T1000 (cell line): ENCODE results near the gene MYH9.
A peak's percentile ranks its signal among the peaks of the same experiment; 100 is the strongest.
"Not testable (repeated sequence)": the region's sequence is repeated elsewhere in the genome, so short reads cannot be mapped to it uniquely, and the experiment has no call there.

Source experiments
- DNase-seq: peaks from one replicate; lab custom pipeline; 2025; ENCODE audit warnings: mixed read lengths; lab: John Stamatoyannopoulos, UW

Gene MYH9

DNA sequence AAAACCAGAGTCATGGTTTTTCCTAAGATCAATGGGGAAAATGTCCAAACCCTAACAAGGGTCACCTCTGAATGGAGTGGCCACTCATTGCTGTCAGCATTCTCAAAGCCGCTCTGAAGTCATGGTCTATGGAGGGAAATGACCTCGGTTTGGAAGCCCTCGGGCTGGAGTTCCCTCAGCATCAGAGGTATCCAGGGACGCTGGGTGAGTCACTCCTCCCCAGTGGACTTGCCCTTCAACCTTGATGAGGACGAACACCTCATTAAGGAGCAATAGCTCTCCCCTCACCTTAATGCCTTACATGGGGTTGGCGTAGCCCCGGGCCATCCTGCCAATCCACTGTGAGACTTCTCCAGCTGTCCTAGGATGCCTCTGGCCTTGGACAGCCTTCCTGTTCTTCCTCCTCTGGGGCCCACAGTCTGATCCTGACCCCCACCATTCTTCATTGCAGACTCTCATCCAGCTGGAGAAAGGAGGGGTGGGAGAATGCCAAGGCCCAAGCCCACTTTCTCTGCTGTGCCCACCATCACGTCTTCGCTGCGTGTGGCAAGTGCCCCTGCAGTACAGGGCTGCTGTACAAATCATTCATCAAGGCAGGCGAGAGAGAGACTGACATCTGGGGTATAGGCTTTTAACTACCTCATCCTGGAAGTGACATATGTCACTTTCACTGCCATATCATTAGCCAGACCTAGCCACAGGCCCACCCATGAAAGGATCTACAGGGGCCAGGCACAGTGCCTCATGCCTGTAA is 25.4 kb upstream of the MYH9 start:
- peak; percentile 39 for DNase-seq

- no peak for DNase-seq
Measured at GRCh38 chr22:36411589-36412258, 24.0 kb upstream of the MYH9 start.

GRCh38 chr22:36409911-36410756 is 22.4 kb upstream of the MYH9 start:
- DNase-seq: no peak

GRCh38 chr22:36409554-36409910 is 21.8 kb upstream of the MYH9 start:
- DNase-seq: not testable (repeated sequence)

GRCh38 chr22:36409056-36409455 is 21.3 kb upstream of the MYH9 start:
- DNase-seq: no peak

GRCh38 chr22:36406721-36407120 is 19.0 kb upstream of the MYH9 start:
- DNase-seq: no peak

- no peak for DNase-seq
Measured at GRCh38 chr22:36405671-36406538, 18.1 kb upstream of the MYH9 start.

- no peak for DNase-seq
Measured at GRCh38 chr22:36405221-36405661, 17.5 kb upstream of the MYH9 start.

- DNase-seq: no peak
Measured at GRCh38 chr22:36404446-36404845, 16.7 kb upstream of the MYH9 start.

DNA sequence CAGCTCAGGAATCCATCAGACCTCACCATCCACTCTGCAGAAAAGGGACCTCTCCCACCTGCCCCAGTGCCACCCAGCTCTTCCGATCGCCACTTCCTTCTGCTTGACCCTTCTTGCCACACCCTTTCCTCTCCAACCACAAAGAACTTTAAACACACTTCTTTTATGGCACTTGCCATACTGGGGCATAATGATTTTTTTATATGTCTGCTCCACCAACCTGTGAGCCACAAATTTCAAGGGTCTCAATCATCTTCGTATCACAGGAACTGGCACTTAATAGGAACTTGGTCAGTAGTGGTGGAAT is 11.7 kb upstream of the MYH9 start:
- DNase-seq: no peak

DNA sequence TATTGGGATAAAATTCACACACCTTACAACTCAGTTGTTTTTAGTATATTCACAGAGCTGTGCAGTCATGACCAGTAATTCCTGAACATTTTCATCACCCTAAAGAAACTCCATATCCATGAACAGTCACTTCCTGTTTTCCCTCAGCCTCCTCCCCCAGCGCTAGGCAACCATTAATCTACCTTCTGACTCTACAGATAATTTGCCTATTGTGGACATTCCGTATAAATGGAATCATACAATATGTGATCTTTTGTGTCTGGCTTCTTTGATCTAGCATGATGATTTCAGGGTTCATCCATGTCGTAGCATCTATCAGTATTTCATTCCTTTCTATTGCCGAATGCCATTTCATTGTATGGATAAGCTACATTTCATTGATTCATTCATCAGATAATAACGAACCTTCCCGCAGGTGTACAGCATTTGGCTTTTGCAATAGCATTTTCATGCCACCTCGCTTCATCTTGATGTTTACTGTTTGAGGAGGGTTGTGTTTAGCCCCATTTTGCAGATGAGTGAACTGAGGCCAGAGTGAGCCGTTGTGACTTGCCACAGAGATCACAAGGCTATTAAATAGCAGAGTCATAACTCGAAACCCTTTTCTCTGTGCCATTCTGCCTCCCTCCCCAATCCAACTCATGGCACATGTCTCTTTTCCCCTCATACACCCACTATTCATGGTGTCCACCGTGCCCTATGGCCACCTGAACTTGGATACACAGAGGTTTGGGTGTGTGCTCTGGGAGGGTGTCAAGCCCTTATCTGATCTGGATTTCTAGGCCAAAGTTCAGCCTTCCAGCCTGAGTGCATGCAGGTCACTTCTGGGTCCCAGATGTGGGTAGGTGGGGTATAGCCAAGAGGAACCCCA is 11.1 kb upstream of the MYH9 start:
- DNase-seq: no peak

DNA sequence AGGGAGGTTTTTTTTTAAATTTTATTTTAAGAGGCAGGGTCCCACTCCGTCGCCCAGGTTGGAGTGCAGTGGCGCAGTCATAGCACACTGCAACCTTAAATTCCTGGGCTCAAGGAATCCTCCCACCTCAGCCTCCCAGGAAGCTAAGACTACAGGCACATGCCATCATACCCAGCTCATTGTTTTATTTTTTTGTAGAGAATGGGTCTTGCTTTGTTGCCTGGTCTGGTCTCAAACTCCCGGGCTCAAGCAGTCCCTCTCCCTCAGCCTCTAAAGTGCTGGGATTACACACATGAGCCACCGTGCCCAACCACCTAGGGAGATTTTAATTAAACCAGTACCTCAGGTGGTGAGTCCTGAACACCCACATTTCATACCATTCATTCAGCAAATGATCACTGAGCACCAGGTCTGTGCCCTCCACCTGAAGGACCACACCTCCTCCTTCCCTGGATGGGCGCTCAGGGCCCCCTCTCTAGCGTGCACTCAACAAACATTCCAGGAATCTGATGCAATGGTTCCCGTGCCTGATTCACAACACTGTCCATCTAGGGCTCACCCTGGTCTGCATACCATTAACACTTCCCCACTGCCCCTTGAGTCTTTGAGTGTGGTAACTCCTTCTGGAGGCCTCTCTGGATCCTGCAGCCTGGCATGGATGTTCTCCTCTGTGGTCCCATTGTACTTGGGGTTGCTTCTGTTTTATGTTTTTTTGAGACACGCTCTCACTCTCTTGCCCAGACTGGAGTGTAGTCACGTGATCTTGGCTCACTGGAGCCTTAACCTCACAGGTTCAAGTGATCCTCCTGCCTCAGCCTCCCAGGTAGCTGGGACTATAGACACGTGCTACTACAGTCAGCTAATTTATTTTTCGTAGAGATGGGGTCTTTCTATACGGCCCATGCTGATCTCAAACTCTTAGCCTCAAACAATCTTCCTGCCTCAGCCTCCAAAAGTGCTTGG is 9.6 kb upstream of the MYH9 start:
- DNase-seq: no peak

DNA sequence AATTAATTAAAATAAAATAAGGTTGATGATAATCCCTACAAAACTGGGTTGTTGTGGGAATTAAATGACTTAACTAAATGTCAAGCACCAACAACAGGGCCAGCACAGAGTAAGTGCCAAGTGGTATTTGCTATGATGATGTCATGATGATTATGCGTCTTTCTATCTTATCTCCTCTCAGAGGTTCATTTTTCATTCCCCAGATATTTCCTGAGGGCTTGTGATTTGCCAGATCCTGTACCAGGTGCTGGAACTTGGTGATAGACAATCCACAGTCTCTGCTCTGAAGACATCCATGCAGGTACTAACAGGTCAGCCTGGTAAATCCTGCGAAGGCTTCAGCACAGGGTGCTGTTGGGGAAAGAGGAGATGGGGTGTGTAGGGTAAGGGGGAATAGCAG is 8.1 kb upstream of the MYH9 start:
- DNase-seq: no peak

GRCh38 chr22:36395055-36395849 is 7.5 kb upstream of the MYH9 start:
- no peak for DNase-seq

GRCh38 chr22:36391638-36392037 is 3.9 kb upstream of the MYH9 start:
- DNase-seq: no peak

DNA sequence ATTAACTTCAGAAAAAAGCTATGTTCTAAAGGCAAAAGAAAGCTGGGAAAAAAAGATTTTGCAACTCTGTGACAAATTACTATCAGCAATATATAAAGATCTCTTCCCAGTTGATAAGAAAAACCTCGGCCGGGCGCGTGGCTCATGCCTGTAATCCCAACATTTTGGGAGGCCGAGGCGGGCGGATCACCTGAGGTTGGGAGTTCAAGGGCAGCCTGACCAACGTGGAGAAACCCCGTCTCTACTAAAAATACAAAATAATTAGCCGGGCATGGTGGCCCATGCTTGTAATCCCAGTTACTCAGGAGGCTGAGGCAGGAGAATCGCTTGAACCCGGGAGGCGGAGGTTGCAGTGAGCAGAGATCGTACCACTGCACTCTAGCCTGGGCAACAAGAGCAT is 1.4 kb upstream of the MYH9 start:
- not testable (repeated sequence) for DNase-seq

- DNase-seq: no peak
Measured at GRCh38 chr22:36387709-36387958, 133 bp downstream of the MYH9 start.

GRCh38 chr22:36386900-36387708 is 663 bp downstream of the MYH9 start:
- DNase-seq: no peak
